ENCODE results near the gene MEIOSIN.
"Not testable (repeated sequence)": the region's sequence is repeated elsewhere in the genome, so short reads cannot be mapped to it uniquely, and the experiment has no call there.

The MEIOSIN gene

DNA sequence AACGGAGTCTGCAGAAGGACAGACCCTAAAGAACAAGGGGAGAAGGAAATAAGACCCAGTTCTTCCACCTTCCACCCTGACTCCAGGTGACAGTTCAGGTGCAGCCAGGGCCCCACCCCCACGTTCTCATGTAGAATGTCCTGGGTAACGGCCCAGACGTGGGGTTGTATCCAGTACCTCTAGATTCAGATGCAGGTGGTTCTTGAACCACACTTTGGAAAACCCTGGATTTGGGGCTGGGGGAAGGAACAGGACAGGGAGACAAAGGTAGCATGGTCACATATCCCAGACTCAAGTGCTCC is 46.9 kb downstream of the MEIOSIN start:
- DNase-seq (ENCODE audit: low read depth): no peak

DNA sequence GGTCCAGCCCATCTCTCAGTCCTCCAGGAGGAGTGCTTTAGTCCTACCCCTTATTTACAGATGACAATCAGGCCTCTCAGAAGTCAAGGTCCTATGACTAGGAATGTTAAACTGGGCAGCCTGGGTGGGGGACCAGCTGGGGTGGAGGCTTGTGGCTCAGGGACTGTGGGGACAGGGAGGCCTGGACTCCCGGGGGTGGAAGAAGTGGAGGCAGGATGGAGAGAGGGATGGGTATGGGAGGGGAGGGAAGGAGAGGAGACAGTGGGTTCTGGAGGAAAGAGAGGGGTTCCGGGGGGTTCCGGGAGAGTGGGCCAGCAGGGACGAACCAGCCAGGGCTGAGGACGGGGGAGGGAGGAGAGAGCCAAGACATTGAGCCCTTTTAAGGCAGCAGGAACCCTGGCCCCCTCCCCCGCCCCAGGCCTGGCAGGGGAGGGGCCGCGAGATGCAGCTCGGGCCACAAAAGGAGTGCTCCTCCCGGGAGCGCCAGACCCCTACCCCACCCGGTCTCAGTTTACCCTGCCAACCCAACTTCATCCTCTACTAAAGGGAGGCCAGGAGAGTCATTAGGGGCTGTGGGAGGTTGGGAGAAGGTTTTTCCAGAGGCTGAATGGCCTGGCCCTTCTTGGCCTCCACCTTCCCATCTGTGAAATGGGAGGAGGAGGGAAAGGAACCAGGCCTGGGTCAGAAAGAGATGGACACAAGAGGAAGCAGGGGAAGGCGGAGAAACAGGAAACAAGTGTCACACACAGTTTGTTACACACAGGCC is 47.4 kb downstream of the MEIOSIN start:
- DNase-seq (ENCODE audit: low read depth): no peak

DNA sequence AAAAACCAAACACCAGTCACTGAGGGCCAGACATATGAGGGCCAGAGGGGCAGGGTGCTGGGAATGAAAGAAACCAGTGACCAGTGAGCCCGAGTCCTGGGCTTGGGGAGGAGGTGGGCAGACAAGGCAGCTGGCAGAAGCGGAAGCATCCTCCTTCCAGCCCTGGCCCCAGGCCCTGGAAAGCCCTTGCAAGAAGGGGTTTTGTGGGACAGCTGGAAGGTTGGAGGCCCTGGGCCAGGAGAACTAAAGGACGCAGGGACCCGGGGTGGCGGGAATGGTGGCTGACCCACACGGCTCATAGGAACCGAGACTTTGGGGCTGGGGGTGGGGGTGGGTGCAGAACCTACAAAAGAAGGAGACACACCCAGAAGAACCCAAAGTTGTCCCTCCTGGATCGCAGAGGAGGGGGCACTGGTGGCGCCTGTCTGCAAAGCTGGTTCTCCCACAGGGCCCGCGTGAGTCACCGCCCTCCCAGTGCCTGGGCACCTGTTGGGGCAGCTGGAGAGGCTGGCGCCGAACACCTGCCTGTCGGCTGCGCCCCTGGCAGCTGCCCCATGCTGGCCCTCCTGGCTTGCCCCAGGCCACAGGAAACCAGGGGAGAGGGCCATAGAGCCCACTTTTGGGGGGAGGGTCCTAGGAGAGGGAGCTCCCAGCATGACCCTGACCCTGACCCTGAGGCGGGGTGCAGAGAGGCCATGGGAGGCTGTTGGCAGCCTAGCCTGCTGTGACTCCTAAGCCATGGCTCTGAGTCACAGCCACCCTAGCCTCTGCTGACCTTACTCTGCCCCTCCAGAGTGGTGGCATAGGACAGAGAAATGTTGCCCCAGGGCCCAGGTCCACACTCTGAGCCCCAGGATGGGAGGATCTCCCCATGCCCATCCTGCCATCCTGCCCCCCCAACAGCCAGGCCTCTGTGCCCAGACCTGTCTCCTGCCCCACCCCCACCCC is 48.2 kb downstream of the MEIOSIN start:
- no peak for DNase-seq (ENCODE audit: low read depth)

DNA sequence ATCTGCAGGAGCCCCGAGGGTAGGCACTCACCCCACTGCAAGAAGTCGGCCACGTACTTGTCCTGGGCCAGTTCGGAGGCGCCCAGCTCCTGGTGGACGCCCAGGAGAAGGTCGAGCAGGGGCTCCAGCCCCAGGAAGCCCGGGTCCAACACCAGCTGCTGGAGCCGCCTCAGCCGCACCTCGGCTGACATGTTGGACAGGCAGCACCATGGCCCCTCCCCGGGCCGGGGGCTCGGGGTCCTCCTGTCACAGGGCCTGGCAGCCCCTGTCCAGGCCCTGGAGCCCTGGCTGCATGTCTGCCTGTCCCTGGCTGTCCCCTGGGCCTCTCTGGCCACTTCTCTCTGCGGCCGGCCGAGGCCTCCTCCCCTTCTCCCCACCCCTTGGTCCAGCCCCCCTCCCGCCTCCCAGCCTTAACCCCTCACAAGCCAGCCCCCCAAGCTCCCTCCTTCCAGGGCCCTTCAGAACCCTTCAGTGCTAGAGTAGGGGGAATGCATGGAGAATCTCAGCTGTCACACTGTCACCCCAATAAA is 49.0 kb downstream of the MEIOSIN start, which contains the start of gene DMPK:
Gene DMPK, minus strand, starts transcription at position 329 of the 530 bp plus-strand sequence. Its CDS starts 138 bp downstream, at position 191.
- no peak for DNase-seq (ENCODE audit: low read depth)

DNA sequence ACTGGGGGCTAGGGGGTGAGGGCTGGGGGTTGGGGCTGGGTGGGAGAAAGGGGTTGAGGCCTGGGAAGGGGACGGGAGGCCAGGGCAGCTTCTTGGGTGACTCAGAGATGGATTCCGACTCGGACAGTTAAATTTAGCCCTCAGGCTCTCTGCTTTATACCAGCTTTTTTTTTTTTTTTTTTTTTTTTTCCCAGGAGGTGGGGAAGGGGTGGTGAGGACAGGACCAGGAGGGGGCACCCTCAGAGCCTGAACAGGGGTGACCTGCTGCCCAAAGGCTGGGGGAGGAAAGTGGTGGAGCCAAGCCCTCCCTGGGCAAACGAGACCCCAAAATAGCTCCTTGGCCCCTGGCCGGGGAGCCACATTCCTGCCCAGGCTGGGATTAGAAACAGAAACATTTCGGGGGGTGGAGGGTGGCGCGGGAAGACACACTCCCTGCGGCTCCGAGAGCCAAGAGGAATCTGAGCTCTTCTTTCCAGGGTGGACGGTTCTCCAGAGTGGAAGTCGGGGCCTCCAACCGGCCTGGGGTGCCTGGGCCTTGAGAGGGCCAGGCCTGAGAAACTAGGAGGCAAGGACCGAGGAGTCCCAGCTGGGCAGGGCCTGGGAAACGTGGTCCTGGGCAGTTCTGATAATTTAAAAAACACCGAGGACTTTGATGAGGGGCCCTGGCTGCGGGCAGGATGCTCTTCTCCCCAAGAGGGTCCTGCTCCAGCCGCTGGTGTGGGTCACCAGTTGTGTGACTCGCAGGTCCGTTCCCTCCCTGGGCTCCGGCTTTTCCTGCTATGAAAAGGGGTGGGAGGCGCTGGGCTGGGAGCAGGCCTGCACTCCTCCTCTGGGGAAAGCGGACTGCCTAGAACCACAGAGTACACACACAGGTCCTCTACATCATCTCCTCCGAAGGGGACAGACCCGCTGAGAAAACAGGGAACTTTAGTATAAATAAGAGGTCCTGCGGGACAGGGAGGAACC is 49.9 kb downstream of the MEIOSIN start:
- DNase-seq (ENCODE audit: low read depth): no peak

DNA sequence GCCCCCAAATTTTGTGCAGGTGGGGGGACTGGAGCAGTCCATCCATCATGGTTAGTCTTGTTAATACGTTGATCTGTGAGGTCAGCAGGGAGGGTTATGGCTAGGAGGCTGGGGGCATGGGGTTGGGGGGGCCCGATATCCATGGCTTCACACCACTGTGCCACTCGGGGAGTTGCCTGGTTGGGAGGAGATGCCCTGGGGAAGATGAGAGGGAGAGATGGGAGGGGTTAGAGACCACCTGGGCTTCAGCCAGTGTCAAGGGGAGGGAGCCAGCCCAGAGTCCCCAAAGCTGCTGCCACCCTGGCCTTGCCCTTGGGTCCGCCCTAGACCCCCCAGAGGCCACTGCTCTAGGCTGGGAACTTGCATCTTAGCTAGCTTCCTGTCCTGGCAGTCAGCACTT is 50.9 kb downstream of the MEIOSIN start:
- DNase-seq (ENCODE audit: low read depth): no peak

DNA sequence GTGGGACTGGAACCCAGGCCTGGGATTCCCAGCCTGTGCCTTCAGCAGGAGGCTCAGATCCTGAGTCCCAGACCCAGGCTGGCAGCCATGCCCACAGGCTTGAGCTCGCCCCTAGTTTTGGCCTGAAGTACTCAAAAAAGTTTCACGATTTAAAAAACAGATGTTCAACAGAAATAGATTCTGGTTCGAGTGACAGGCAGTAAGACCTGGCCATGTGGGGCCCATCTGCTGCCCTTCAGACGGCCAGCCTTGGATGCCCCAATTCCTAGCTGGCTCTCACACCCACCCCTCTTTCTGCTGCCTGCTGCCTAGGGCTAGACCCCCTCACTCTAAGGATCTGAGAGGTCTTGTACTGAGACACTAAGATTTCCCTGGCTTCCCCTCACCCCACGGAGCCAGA is 51.9 kb downstream of the MEIOSIN start:
- no peak for DNase-seq (ENCODE audit: low read depth)

DNA sequence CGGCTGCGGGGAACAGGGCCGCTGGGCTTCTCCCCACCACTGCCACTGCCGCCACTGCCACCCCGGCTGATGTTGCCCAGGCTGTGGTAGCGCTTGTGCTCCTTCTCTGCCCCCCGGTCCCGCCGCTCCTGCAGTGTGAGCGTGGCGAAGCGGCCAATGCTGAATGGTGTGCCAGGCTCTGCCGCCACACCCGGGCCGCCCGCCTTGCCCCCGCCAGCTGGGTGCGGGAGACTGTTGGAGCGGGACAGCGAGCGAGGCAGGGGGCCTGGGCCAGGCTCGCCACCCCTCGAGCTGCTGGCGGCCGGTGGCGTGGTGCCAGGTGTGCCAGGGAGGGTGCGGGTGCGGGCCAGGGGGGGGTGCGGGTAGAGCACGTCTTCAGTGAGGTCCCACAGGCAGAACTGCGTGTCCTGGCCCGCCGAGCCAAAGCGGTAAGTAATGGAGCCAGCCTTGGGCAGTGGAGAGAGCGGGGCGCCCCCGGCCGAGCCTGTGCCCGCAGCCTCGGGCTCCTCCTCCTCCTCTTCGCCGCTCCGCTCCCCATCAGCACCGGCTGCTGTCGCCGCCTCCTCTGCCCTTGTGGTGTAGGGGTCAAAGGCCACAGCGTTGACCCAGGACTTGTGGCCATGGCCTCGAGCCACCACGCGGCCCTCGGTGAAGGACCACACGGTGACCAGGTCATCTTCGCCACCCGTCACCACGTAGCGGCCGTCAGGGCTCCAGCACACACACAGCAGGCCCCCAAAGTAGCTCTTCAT is 52.7 kb downstream of the MEIOSIN start:
- no peak for DNase-seq (ENCODE audit: low read depth)

DNA sequence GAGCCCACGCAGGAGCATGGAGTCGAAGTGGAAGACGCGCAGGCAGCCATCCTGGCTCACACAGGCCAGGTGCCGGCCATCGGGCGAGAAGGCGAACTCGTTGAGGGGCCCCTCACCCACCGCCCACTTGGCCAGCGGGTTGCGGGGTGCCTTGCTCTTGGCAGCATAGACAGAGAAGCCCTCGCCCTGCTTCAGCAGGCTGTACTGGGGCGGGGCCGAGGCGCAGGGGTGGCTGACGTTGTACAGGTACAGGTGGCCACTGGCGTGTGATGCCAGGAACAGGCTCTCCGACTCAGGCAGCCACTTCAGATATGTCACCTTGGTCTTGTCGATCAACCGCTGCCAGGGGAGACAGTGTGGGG is 53.3 kb downstream of the MEIOSIN start:
- no peak for DNase-seq (ENCODE audit: low read depth)

DNA sequence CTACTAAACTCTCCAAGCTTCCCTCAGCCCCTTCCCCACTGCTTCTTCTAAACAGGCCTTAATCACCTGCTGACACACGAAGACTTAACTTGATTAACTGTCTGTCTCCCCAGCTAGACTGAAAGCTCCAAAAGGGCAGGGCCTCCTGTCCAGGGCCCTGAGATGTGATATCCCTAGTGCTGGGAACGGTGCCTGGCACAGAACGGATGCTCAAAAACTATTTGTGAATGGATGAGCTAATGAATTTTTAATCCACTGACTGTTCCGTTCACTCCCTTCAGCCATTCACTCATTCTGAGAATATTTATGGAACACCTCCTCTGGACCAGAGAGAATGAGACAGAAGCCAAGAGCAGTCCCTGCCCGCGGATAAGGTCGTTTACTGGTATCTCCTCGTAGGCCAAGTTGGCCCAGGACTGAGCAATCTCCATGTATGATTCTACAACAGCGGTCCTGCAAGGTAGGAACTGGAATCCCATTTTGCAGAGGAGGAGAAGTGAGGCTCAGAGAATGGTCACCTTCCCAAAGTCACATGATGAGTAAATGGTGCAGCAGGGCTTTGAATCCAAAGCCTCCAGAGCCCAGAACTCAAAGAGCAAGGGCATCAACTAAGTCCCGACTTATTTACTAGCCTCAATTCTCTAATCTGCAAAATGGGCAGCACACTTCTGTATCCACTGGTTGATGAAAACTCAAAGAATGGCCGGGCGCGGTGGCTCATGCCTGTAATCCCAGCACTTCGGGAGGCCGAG is 56.0 kb downstream of the MEIOSIN start:
- no peak for DNase-seq (ENCODE audit: low read depth)

DNA sequence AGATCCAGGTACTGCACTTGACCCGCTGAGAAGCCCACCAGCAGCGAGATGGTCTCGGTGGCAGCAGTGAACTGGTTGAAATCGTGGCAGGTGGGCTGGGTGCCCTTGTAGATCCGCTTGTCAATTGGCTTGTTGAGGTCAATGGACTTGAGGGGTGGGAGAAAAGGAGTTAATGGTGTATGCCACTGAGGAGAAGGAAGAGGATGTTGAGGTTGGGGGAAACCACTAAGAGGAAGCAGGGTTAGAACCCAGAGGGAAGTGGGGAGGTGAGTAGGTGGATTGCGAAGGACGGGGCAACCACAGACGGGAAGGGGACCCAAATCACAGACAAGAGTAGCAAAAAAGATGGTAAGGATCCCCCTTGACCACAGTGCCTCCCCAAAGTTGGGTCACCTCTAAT is 57.7 kb downstream of the MEIOSIN start:
- DNase-seq (ENCODE audit: low read depth): no peak

DNA sequence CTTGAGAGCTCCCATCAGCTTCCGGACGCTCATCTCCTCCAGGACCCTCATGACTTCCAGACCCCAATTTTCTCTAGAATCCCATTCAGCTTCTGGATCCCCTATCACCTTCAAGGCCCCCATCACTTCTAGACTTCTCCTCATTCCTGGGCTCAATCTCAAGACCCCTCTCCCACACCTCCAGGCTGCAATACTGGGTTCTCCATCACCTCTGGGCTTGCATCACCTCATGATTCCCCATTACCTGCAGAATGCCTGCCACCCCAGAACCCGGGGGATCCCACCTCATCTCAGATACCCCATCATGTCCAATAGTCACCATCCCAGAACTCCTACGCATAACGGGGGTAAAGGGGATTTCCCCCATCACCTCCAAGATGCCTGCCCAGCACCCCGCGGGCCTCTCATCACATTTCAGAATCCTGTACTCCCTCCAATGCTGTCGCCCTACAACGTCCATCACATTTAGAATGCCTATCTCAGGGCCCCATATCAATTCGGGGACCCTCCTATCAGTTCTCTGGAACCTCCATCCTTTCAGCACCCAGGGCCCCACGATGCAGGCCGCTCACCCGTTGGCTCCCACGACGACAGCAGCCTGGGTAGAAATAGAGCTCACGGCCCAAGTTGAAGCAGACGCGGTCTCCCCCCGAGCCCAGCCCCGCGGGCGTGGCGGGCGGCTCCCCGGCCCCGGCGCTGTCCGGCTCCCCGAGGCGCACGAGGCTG is 58.7 kb downstream of the MEIOSIN start:
- no peak for DNase-seq (ENCODE audit: low read depth)

DNA sequence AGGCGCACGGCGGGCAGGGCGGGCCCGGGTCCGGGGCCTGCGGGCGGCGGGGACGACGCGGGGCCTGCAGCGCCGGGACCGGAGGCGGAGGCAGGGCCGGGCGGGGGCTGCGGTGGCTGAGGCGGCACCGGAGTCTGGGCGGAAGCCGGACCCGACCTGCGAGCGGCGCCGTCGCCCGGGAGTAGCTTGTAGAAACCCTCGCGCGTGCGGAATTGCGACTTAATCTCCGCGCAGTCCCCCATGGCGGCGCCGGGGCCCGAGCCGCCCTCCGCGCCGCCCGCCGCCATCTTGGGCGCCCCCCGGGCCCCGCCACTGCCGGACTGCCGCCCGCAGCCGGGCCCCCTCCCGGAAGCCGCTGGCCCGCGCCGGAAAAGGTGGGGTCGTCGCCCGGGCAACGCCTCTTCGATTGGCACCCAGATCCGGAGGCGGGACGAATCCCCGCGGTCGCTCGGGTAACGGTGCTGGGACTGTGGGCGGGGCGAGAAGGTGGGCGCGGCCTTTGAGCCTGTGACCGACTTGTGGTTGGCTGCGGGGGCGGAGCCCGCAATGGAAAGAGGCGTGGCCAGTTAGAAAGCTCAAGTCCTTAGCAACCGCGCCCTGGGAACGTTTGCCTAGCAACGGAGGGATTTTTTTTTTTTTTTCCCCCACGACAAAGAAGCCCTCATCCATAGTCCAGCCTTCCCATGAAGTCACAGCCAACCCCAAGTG is 59.4 kb downstream of the MEIOSIN start, which contains the start of gene DMWD:
Gene DMWD, minus strand, starts transcription at position 376 of the 708 bp plus-strand sequence. Its CDS starts 89 bp downstream, at position 287.
- DNase-seq (ENCODE audit: low read depth): peak; percentile 99

DNA sequence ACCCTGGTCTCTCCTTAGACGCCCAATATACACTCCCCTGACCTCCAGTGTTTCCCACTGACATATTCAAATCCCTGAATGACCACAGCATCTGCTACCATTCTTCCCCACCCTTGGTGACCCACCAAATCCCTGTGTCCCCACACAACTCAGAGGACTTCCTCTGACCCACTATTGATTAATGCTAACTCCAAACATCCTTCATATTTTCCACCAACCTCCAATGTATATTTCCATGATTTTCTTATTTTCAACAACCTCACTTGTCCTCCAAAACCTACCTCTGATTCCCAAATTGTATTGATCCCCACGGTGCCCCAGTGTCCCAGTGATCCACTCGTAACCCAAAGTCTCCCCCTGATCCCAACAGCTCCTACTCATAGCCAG is 59.9 kb downstream of the MEIOSIN start:
- no peak for DNase-seq (ENCODE audit: low read depth)

DNA sequence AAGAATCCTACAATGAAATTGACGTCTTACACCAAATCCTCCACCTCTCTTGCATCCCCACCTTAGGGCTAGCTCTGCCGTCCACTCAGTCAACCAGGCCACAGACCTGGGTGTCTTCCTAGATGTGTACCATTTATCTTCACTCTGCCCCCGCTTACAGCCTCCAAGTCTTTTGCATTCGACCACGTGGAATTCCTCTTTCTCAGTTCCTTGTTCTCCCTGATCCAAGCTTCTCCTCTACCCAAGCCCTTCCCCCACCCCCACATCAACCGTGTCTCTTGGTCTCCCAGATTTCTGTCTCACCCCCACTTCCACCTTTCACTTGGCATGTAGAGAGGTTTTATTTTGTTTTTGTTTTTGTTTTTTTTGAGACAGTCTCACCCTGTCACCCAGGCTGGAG is 60.6 kb downstream of the MEIOSIN start:
- no peak for DNase-seq (ENCODE audit: low read depth)

DNA sequence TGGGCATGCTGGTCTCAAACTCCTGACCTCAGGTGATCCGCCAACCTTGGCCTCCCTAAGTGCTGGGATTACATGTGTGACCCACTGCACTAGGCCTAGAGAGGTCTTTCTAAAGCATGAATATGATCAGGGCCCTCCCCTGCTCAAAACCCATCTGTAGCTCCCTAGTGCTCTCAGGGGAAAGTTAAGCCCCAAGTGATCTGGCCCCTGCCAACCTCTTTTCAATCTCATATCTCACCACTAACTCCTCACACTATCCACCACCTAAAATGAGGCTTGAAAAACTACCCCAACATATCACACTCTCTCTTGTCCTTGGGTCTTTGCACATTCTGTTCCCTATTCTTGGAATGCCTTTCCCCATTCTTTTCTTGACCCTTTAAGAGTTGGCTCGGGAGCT is 61.4 kb downstream of the MEIOSIN start:
- no peak for DNase-seq (ENCODE audit: low read depth)

DNA sequence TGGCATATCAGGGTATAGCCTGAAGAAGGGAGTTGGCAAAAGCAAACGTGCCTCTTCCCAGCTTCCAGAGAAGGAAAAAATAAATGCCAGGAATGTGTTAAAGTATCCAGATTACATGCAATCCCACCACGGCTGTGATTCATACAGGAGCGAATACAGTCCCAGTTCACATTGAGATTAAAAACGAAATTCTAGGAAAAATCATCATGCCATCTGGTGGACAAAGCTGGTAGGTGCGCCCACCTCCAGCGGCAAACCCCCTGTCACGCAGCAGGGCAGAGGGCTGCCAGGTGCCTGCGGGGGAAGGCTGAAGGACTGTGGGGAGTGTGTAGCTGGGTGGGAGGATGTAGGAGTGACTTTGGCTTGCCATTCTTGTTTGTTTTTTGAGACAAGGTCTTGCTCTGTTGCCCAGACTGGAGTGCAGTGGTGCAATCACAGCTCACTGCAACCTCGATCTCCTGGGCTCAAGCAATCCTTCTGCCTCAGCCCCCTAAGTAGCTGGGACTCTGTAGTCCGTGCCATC is 65.8 kb downstream of the MEIOSIN start:
- DNase-seq (ENCODE audit: low read depth): peak; percentile 23

DNA sequence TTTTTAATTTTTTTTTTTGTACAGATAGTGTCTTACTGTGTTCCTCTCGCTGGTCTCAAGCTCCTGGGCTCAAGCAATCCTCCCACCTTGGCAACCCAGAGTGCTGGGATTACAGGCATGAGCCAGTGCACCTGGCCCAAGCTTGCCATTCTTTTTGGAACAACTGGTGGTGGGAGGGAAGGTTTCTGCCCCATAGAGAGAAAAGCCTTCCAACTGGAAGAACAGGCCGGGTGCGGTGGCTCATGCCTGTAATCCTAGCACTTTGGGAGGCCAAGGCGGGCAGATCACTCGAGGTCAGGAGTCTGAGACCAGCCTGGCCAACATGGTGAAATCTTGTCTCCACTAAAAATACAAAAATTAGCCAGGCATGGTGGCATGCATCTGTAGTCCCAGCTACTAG is 66.3 kb downstream of the MEIOSIN start:
- DNase-seq (ENCODE audit: low read depth): not testable (repeated sequence)

DNA sequence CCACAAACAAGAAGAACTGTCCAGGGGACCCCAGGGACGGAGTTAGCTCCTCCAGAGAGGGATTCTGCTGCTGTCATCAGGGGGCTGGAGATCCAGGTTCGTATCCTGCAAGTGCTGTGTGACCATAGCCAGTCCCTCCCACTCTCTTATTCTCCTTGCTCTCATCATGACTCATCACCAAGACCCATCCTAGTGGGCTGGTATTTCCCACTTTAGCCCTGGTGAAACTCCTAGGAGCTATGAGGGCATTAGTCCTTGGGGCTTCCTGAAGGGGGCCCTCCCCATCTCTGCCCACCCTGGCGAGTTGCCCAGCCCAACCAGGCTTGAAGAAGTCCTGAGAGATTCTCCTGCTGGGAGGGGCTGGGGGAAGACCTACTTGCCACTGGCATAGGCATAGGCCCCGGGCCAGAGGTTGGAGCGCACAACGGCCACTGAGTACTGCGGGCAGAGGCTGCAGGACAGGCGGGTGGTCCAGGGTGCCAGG is 66.9 kb downstream of the MEIOSIN start:
- no peak for DNase-seq (ENCODE audit: low read depth)
